Measurements from ENCODE around the gene WASF2. TPM values are rescaled to one million over a fixed set of nuclear protein-coding genes. Genes with fewer than 3 reads are reported as not detected.

The WASF2 gene
- total RNA-seq, 1 donor from 2014 or later: 97.8 TPM

- Mint-ChIP-seq H3K27ac (no peak overlapping the region), H3K4me3 (no peak overlapping the region), H3K27me3 (ENCODE audit: low read depth) (peaks cover 2% of the 10 kb centered on the region), H3K9me3 (no peaks in the 10 kb centered on the region), H3K4me1 (peaks cover 7% of the 10 kb centered on the region), H3K36me3 (no peaks in the 10 kb centered on the region)
- TF ChIP-seq CTCF (IDR thresholded peaks at IDR 0.05; ENCODE audit: unreplicated experiment): no peak
- no peak for DNase-seq (ENCODE audit: low spot score in 2 of 2, unreplicated experiment in 2 of 2)
These were observed 92.9 kb downstream of the WASF2 start for GRCh38 chr1:27397110-27397509.

GRCh38 chr1:27395441-27396195 is 94.3 kb downstream of the WASF2 start:
- no peak overlapping the region for H3K4me3 Mint-ChIP-seq
- no peaks in the 10 kb centered on the region for H3K36me3 Mint-ChIP-seq
- H3K4me1 Mint-ChIP-seq: peaks cover 14% of the 10 kb centered on the region
- peak in 1 of 2 experiments; percentile 89 for DNase-seq (ENCODE audit: low spot score in 2 of 2, unreplicated experiment in 2 of 2)
- no peak overlapping the region for H3K27ac Mint-ChIP-seq
- H3K9me3 Mint-ChIP-seq: no peaks in the 10 kb centered on the region
- TF ChIP-seq CTCF (IDR thresholded peaks at IDR 0.05; ENCODE audit: unreplicated experiment): peak; percentile 95
- peaks cover 5% of the 10 kb centered on the region for H3K27me3 Mint-ChIP-seq (ENCODE audit: low read depth)

GRCh38 chr1:27394925-27395324 is 95.0 kb downstream of the WASF2 start:
- TF ChIP-seq CTCF (IDR thresholded peaks at IDR 0.05; ENCODE audit: unreplicated experiment): no peak
- Mint-ChIP-seq H3K27me3 (ENCODE audit: low read depth) (peaks cover 8% of the 10 kb centered on the region), H3K4me1 (peaks cover 14% of the 10 kb centered on the region), H3K9me3 (no peaks in the 10 kb centered on the region), H3K4me3 (no peak overlapping the region), H3K36me3 (no peaks in the 10 kb centered on the region), H3K27ac (no peak overlapping the region)
- DNase-seq (ENCODE audit: low spot score in 2 of 2, unreplicated experiment in 2 of 2): no peak

- H3K36me3 Mint-ChIP-seq: no peaks in the 10 kb centered on the region
- peak overlapping the region; percentile 40 for H3K4me3 Mint-ChIP-seq
- TF ChIP-seq CTCF (IDR thresholded peaks at IDR 0.05; ENCODE audit: unreplicated experiment): no peak
- H3K9me3 Mint-ChIP-seq: no peaks in the 10 kb centered on the region
- H3K4me1 Mint-ChIP-seq: peaks cover 14% of the 10 kb centered on the region
- no peak for DNase-seq (ENCODE audit: low spot score in 2 of 2, unreplicated experiment in 2 of 2)
- no peak overlapping the region for H3K27ac Mint-ChIP-seq
- peaks cover 8% of the 10 kb centered on the region for H3K27me3 Mint-ChIP-seq (ENCODE audit: low read depth)
These were observed 95.7 kb downstream of the WASF2 start for GRCh38 chr1:27394282-27394658.

DNA sequence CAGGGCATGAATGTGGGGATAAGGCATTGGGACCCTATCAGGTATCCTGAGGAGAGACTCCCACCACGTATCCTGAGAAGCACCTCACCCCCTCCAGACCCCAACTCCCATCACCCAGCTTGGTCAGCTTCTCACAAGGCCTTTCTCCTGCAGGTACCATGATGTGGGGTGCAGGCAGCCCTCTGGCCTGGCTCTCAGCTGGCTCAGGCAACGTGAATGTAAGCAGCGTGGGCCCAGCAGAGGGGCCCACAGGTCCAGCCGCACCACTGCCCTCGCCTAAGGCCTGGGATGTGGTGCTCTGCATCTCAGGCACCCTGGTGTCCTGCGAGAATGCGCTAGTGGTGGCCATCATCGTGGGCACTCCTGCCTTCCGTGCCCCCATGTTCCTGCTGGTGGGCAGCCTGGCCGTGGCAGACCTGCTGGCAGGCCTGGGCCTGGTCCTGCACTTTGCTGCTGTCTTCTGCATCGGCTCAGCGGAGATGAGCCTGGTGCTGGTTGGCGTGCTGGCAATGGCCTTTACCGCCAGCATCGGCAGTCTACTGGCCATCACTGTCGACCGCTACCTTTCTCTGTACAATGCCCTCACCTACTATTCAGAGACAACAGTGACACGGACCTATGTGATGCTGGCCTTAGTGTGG is 96.2 kb downstream of the WASF2 start:
- TF ChIP-seq CTCF (IDR thresholded peaks at IDR 0.05; ENCODE audit: unreplicated experiment): no peak
- H3K4me1 Mint-ChIP-seq: peaks cover 13% of the 10 kb centered on the region
- H3K27ac Mint-ChIP-seq: no peak overlapping the region
- no peak for DNase-seq (ENCODE audit: low spot score in 2 of 2, unreplicated experiment in 2 of 2)
- no peaks in the 10 kb centered on the region for H3K36me3 Mint-ChIP-seq
- no peaks in the 10 kb centered on the region for H3K9me3 Mint-ChIP-seq
- H3K4me3 Mint-ChIP-seq: peak overlapping the region; percentile 69
- H3K27me3 Mint-ChIP-seq (ENCODE audit: low read depth): peaks cover 8% of the 10 kb centered on the region

Measured in mesothelial cell of epicardium (in vitro differentiated cells).